ENCODE data around the gene KRT79. TPM values are rescaled to one million over a fixed set of nuclear protein-coding genes. Genes with fewer than 3 reads are reported as not detected.

KRT79 gene
- polyA plus RNA-seq, 1 of the 3 experiments (the other 2 are of a cell fraction): not detected

DNA sequence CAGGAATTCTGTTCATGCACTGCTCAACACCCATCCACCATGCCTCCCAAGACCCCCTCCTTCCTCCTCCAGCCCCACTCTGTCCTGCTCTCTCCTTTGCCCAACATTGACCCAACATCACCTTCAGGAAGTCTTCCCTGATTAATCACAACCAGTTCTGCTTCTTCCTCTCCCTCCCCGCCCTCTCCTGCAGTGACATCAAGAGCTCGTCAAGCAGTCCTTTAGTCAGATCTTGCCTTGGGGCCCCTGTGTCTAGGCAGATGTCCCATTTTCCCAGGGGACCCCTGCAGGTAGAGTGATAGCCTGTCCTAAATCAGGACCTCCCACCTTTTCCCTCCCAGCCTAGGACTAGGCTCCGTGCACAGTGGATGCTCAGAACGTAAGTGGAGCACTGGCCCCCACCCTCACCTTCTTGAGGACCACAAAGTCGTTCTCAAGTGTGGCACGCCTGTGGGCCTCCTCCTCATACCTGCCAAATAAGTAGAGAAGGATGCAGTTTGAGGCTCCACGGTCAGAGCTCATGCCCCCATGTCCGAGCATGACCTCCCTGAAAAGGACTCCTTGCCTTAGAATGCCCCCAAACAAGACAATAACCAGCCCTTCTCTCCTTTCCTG, 12.4 kb upstream of the KRT79 start:
- DNase-seq: no peak
- ChIA-PET CTCF (interaction anchor here (0.7 kb wide), 2 partner anchors 19 to 34 kb away, joined by 3 read pairs; no protein-coding TSS in a partner anchor), POLR2A (no interaction called here)
- Histone ChIP-seq H3K4me1 (ENCODE audit: control insufficient read depth in 1 of 2, insufficient read depth in 2 of 2, low read depth in 1 of 2, low read length in 1 of 2) (no peaks in the 10 kb centered on the region), H3K79me2 (ENCODE audit: insufficient read depth) (no peaks in the 10 kb centered on the region), H3K9ac (no peak overlapping the region), H3K4me3 (ENCODE audit: low read depth in 2 of 2, low read length in 1 of 2) (no peak overlapping the region), H3K27me3 (ENCODE audit: insufficient read depth) (peaks cover 42% of the 10 kb centered on the region), H3K9me3 (no peaks in the 10 kb centered on the region), H3K9me2 (no peaks in the 10 kb centered on the region), H3K4me2 (no peak overlapping the region), H3K36me3 (replicated peaks in 1 of 2; ENCODE audit: control insufficient read depth in 1 of 2, insufficient read depth in 2 of 2, low read length in 1 of 2) (no peaks in the 10 kb centered on the region), H2AFZ (ENCODE audit: low read depth) (no peak overlapping the region), H3F3A (replicated peaks; ENCODE audit: insufficient read depth) (no peaks in the 10 kb centered on the region), H3K27ac (ENCODE audit: low read depth in 2 of 2, low read length in 1 of 2) (no peak overlapping the region), H4K20me1 (ENCODE audit: insufficient read depth) (no peaks in the 10 kb centered on the region)
- WGBS (ENCODE audit: low lambda C conversion rate): 23% methylated on average over 8 of the region's 8 CpGs
- no peak for TF ChIP-seq EP300 (IDR thresholded peaks at IDR 0.05; ENCODE audit: borderline replicate concordance in 1 of 2, low read depth in 1 of 2, low read length in 1 of 2)
- TF ChIP-seq FOSL2 (IDR thresholded peaks at IDR 0.05; ENCODE audit: borderline replicate concordance, low read depth): no peak
- TF ChIP-seq, protein P1, sequence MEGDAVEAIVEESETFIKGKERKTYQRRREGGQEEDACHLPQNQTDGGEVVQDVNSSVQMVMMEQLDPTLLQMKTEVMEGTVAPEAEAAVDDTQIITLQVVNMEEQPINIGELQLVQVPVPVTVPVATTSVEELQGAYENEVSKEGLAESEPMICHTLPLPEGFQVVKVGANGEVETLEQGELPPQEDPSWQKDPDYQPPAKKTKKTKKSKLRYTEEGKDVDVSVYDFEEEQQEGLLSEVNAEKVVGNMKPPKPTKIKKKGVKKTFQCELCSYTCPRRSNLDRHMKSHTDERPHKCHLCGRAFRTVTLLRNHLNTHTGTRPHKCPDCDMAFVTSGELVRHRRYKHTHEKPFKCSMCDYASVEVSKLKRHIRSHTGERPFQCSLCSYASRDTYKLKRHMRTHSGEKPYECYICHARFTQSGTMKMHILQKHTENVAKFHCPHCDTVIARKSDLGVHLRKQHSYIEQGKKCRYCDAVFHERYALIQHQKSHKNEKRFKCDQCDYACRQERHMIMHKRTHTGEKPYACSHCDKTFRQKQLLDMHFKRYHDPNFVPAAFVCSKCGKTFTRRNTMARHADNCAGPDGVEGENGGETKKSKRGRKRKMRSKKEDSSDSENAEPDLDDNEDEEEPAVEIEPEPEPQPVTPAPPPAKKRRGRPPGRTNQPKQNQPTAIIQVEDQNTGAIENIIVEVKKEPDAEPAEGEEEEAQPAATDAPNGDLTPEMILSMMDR (IDR thresholded peaks at IDR 0.05): no peak
- TF ChIP-seq MEF2A (IDR thresholded peaks at IDR 0.05; ENCODE audit: borderline replicate concordance, low read depth): no peak
- no peak for TF ChIP-seq RFX5 (IDR thresholded peaks at IDR 0.05; ENCODE audit: low read length)
- no peak for TF ChIP-seq RAD21 (IDR thresholded peaks at IDR 0.05; ENCODE audit: low read length)
- no peak for TF ChIP-seq ELF1 (IDR thresholded peaks at IDR 0.05)
- TF ChIP-seq, protein P2, sequence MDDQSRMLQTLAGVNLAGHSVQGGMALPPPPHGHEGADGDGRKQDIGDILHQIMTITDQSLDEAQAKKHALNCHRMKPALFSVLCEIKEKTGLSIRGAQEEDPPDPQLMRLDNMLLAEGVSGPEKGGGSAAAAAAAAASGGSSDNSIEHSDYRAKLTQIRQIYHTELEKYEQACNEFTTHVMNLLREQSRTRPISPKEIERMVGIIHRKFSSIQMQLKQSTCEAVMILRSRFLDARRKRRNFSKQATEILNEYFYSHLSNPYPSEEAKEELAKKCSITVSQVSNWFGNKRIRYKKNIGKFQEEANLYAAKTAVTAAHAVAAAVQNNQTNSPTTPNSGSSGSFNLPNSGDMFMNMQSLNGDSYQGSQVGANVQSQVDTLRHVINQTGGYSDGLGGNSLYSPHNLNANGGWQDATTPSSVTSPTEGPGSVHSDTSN (IDR thresholded peaks at IDR 0.05): no peak
- no peak for TF ChIP-seq SMC3 (IDR thresholded peaks at IDR 0.05; ENCODE audit: low read depth, low read length)
- TF ChIP-seq EZH2phosphoT487 (IDR thresholded peaks at IDR 0.05; ENCODE audit: borderline replicate concordance, low read depth): no peak
- TF ChIP-seq YY1 (IDR thresholded peaks at IDR 0.05; ENCODE audit: low read depth): no peak
- TF ChIP-seq FOXJ3 (CRISPR knock-in tag; IDR thresholded peaks at IDR 0.05): no peak

DNA sequence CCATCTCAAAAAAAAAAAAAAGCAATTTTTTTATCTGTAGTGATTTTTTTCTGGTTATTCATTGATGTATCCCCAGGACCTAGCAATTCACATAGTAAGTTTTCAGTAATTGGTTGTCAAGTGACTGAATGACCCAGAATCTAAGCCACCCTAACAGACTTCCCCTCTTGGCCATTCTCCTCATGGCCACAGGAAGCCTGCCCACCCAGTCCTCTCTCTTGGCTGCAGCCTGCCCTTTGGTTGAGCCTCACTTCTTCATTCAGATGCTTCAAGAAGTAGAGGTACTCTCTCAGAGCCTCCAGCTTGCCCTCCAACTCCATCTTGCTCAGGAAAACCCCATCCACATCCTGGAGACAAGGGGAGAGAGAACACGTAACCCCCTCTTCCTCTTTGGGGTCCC, 11.8 kb upstream of the KRT79 start:
- Histone ChIP-seq H3K4me2 (no peak overlapping the region), H3K27ac (ENCODE audit: low read depth in 2 of 2, low read length in 1 of 2) (no peak overlapping the region), H3K9ac (no peak overlapping the region), H3K4me1 (ENCODE audit: control insufficient read depth in 1 of 2, insufficient read depth in 2 of 2, low read depth in 1 of 2, low read length in 1 of 2) (no peaks in the 10 kb centered on the region), H3F3A (replicated peaks; ENCODE audit: insufficient read depth) (no peaks in the 10 kb centered on the region), H4K20me1 (ENCODE audit: insufficient read depth) (no peaks in the 10 kb centered on the region), H3K36me3 (replicated peaks in 1 of 2; ENCODE audit: control insufficient read depth in 1 of 2, insufficient read depth in 2 of 2, low read length in 1 of 2) (no peaks in the 10 kb centered on the region), H3K9me3 (no peaks in the 10 kb centered on the region), H3K9me2 (no peaks in the 10 kb centered on the region), H2AFZ (ENCODE audit: low read depth) (no peak overlapping the region), H3K27me3 (ENCODE audit: insufficient read depth) (peaks cover 36% of the 10 kb centered on the region), H3K4me3 (ENCODE audit: low read depth in 2 of 2, low read length in 1 of 2) (no peak overlapping the region), H3K79me2 (ENCODE audit: insufficient read depth) (no peaks in the 10 kb centered on the region)
- no peak for DNase-seq
- ChIA-PET CTCF (no interaction called here), POLR2A (no interaction called here)
- TF ChIP-seq NRF1 (IDR thresholded peaks at IDR 0.05; ENCODE audit: low read depth, low read length): no peak
- no peak for TF ChIP-seq FOXJ3 (CRISPR knock-in tag; IDR thresholded peaks at IDR 0.05)
- TF ChIP-seq POLR2AphosphoS5 (IDR thresholded peaks at IDR 0.05; ENCODE audit: low read depth, low read length): no peak
- TF ChIP-seq, protein P3, sequence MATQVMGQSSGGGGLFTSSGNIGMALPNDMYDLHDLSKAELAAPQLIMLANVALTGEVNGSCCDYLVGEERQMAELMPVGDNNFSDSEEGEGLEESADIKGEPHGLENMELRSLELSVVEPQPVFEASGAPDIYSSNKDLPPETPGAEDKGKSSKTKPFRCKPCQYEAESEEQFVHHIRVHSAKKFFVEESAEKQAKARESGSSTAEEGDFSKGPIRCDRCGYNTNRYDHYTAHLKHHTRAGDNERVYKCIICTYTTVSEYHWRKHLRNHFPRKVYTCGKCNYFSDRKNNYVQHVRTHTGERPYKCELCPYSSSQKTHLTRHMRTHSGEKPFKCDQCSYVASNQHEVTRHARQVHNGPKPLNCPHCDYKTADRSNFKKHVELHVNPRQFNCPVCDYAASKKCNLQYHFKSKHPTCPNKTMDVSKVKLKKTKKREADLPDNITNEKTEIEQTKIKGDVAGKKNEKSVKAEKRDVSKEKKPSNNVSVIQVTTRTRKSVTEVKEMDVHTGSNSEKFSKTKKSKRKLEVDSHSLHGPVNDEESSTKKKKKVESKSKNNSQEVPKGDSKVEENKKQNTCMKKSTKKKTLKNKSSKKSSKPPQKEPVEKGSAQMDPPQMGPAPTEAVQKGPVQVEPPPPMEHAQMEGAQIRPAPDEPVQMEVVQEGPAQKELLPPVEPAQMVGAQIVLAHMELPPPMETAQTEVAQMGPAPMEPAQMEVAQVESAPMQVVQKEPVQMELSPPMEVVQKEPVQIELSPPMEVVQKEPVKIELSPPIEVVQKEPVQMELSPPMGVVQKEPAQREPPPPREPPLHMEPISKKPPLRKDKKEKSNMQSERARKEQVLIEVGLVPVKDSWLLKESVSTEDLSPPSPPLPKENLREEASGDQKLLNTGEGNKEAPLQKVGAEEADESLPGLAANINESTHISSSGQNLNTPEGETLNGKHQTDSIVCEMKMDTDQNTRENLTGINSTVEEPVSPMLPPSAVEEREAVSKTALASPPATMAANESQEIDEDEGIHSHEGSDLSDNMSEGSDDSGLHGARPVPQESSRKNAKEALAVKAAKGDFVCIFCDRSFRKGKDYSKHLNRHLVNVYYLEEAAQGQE (IDR thresholded peaks at IDR 0.05; ENCODE audit: low read depth, low read length): no peak
- TF ChIP-seq SIN3A (IDR thresholded peaks at IDR 0.05; ENCODE audit: borderline replicate concordance, low read depth, low read length): no peak
- no peak for TF ChIP-seq GATA2 (CRISPR knock-in tag; IDR thresholded peaks at IDR 0.05)
- TF ChIP-seq FOSL2 (IDR thresholded peaks at IDR 0.05; ENCODE audit: borderline replicate concordance, low read depth): no peak
- WGBS (ENCODE audit: low lambda C conversion rate): 71% methylated on average over 1 of the region's 1 CpG

Measured in SK-N-SH (cell line).